Muscle layer of duodenum (tissue), 2 donors: Measurements from ENCODE around the gene TRRAP.

ENCODE experiments used
- H3K27ac ChIP-seq: one replicate; pipeline ENCODE4 v1.7.0; 2013; ENCODE audit warnings: mild to moderate bottlenecking, low read length
- H3K27me3 ChIP-seq: one replicate; pipeline ENCODE4 v1.7.0; 2013; ENCODE audit warnings: low read depth, mild to moderate bottlenecking, control low read depth, low read length
- H3K36me3 ChIP-seq, 2 donors: one replicate each; pipeline ENCODE4 v1.7.0; 2013; ENCODE audit warnings: low read length in 2 of 2, control low read depth in 1 of 2, mild to moderate bottlenecking in 1 of 2; ENCODE audit not compliant: insufficient read depth in 2 of 2, control insufficient read depth in 1 of 2
- H3K4me1 ChIP-seq, 2 donors: one replicate each; pipeline ENCODE4 v1.7.0; 2013; ENCODE audit warnings: low read length in 2 of 2, mild to moderate bottlenecking in 2 of 2, control low read depth in 1 of 2, moderate library complexity in 1 of 2; ENCODE audit not compliant: insufficient read depth in 2 of 2, control insufficient read depth in 1 of 2
- H3K4me3 ChIP-seq, 2 donors: one replicate each; pipeline ENCODE4 v1.7.0; 2013; ENCODE audit warnings: low read length in 2 of 2, low read depth in 1 of 2, mild to moderate bottlenecking in 1 of 2
- H3K9me3 ChIP-seq, 2 donors: one replicate each; pipeline ENCODE4 v1.7.0; 2013; ENCODE audit warnings: low read length in 2 of 2, control low read depth in 1 of 2, mild to moderate bottlenecking in 1 of 2; ENCODE audit not compliant: control insufficient read depth in 1 of 2
- donor health status: healthy.

Gene TRRAP

GRCh38 chr7:98927125-98927524 lies 48.8 kb downstream of the TRRAP start:
- Histone ChIP-seq H3K36me3 (peaks cover 66 to 92% of the 10 kb centered on the region in 2 donors), H3K4me3 (no peak overlapping the region), H3K9me3 (no peaks in the 10 kb centered on the region), H3K27me3 (no peaks in the 10 kb centered on the region), H3K4me1 (no peaks in the 10 kb centered on the region), H3K27ac (no peak overlapping the region)

GRCh38 chr7:98930464-98930863 lies 52.1 kb downstream of the TRRAP start:
- Histone ChIP-seq H3K27me3 (no peaks in the 10 kb centered on the region), H3K4me3 (no peak overlapping the region), H3K27ac (no peak overlapping the region), H3K4me1 (no peaks in the 10 kb centered on the region), H3K36me3 (peaks cover 71 to 90% of the 10 kb centered on the region in 2 donors), H3K9me3 (no peaks in the 10 kb centered on the region)

- no peaks in the 10 kb centered on the region for H3K9me3 ChIP-seq
- H3K4me1 ChIP-seq: no peaks in the 10 kb centered on the region
- no peak overlapping the region for H3K27ac ChIP-seq
- H3K36me3 ChIP-seq: peaks cover 71 to 90% of the 10 kb centered on the region in 2 donors
- H3K27me3 ChIP-seq: no peaks in the 10 kb centered on the region
- H3K4me3 ChIP-seq: no peak overlapping the region
These were observed 52.6 kb downstream of the TRRAP start for GRCh38 chr7:98930921-98931320.

- Histone ChIP-seq H3K4me1 (no peaks in the 10 kb centered on the region), H3K9me3 (no peaks in the 10 kb centered on the region), H3K36me3 (peaks cover 68 to 91% of the 10 kb centered on the region in 2 donors), H3K4me3 (no peak overlapping the region), H3K27me3 (no peaks in the 10 kb centered on the region), H3K27ac (no peak overlapping the region)
These were observed 55.0 kb downstream of the TRRAP start for GRCh38 chr7:98933321-98933720.

GRCh38 chr7:98934267-98934666 lies 55.9 kb downstream of the TRRAP start:
- no peaks in the 10 kb centered on the region for H3K9me3 ChIP-seq
- H3K36me3 ChIP-seq: peaks cover 75 to 91% of the 10 kb centered on the region in 2 donors
- no peaks in the 10 kb centered on the region for H3K4me1 ChIP-seq
- no peak overlapping the region for H3K4me3 ChIP-seq
- H3K27me3 ChIP-seq: no peaks in the 10 kb centered on the region
- no peak overlapping the region for H3K27ac ChIP-seq

GRCh38 chr7:98935811-98936210 lies 57.5 kb downstream of the TRRAP start:
- no peak overlapping the region for H3K4me3 ChIP-seq
- H3K27ac ChIP-seq: no peak overlapping the region
- H3K27me3 ChIP-seq: no peaks in the 10 kb centered on the region
- no peaks in the 10 kb centered on the region for H3K9me3 ChIP-seq
- H3K4me1 ChIP-seq: no peaks in the 10 kb centered on the region
- peaks cover 79 to 89% of the 10 kb centered on the region in 2 donors for H3K36me3 ChIP-seq

GRCh38 chr7:98943336-98943735 lies 65.0 kb downstream of the TRRAP start:
- Histone ChIP-seq H3K4me1 (no peaks in the 10 kb centered on the region), H3K9me3 (no peaks in the 10 kb centered on the region), H3K27ac (no peak overlapping the region), H3K36me3 (peaks cover 75 to 77% of the 10 kb centered on the region in 2 donors), H3K27me3 (no peaks in the 10 kb centered on the region), H3K4me3 (no peak overlapping the region)

- Histone ChIP-seq H3K36me3 (peaks cover 71 to 77% of the 10 kb centered on the region in 2 donors), H3K4me3 (no peak overlapping the region), H3K9me3 (no peaks in the 10 kb centered on the region), H3K27me3 (no peaks in the 10 kb centered on the region), H3K27ac (no peak overlapping the region), H3K4me1 (no peaks in the 10 kb centered on the region)
These were observed 66.1 kb downstream of the TRRAP start for GRCh38 chr7:98944386-98944785.

GRCh38 chr7:98945852-98946251 lies 67.5 kb downstream of the TRRAP start:
- H3K36me3 ChIP-seq: peaks cover 76 to 79% of the 10 kb centered on the region in 2 donors
- H3K27ac ChIP-seq: no peak overlapping the region
- no peaks in the 10 kb centered on the region for H3K27me3 ChIP-seq
- H3K4me1 ChIP-seq: no peaks in the 10 kb centered on the region
- H3K9me3 ChIP-seq: no peaks in the 10 kb centered on the region
- H3K4me3 ChIP-seq: no peak overlapping the region

GRCh38 chr7:98946389-98946788 lies 68.1 kb downstream of the TRRAP start:
- Histone ChIP-seq H3K4me3 (no peak overlapping the region), H3K9me3 (no peaks in the 10 kb centered on the region), H3K27ac (no peak overlapping the region), H3K27me3 (no peaks in the 10 kb centered on the region), H3K36me3 (peaks cover 74 to 79% of the 10 kb centered on the region in 2 donors), H3K4me1 (no peaks in the 10 kb centered on the region)

GRCh38 chr7:98949336-98950044 lies 71.2 kb downstream of the TRRAP start:
- no peaks in the 10 kb centered on the region for H3K27me3 ChIP-seq
- H3K9me3 ChIP-seq: no peaks in the 10 kb centered on the region
- H3K36me3 ChIP-seq: peaks cover 74 to 90% of the 10 kb centered on the region in 2 donors
- H3K4me3 ChIP-seq: no peak overlapping the region
- no peak overlapping the region for H3K27ac ChIP-seq
- H3K4me1 ChIP-seq: no peaks in the 10 kb centered on the region

- H3K9me3 ChIP-seq: no peaks in the 10 kb centered on the region
- no peak overlapping the region for H3K27ac ChIP-seq
- no peaks in the 10 kb centered on the region for H3K27me3 ChIP-seq
- H3K4me3 ChIP-seq: no peak overlapping the region
- peaks cover 83 to 97% of the 10 kb centered on the region in 2 donors for H3K36me3 ChIP-seq
- H3K4me1 ChIP-seq: no peaks in the 10 kb centered on the region
These were observed 77.7 kb downstream of the TRRAP start for GRCh38 chr7:98955992-98956391.
